CD14-positive monocyte (primary cell): Measurements from ENCODE around the gene ARSB. TPM values are rescaled to one million over a fixed set of nuclear protein-coding genes. Genes with fewer than 3 reads are reported as not detected.

Source experiments
- DNase-seq, 3 donors: peaks; one replicate each; pipeline ENCODE4 v3.0.0-alpha.2; 2011 to 2022
- H2AFZ ChIP-seq: 2 replicates; pipeline ENCODE4 v1.6.0; 2012; ENCODE audit warnings: mild to moderate bottlenecking, low read depth, low read length, inconsistent platforms; ENCODE audit not compliant: insufficient read depth, poor library complexity, severe bottlenecking
- H3K27ac ChIP-seq, 2 donors: 1 replicate in 1 of 2; 2 replicates in 1 of 2; pipeline ENCODE4 v1.5.1; 2012 to 2013; ENCODE audit warnings: low read length in 2 of 2, control low read depth in 1 of 2, inconsistent platforms in 1 of 2, low read depth in 1 of 2, mild to moderate bottlenecking in 1 of 2
- H3K27me3 ChIP-seq, 2 donors: one replicate each; pipeline versions ENCODE4 v1.6.0 to v1.6.1; 2011 to 2013; ENCODE audit warnings: low read length in 2 of 2; ENCODE audit not compliant: control insufficient read depth in 2 of 2, insufficient read depth in 2 of 2
- H3K36me3 ChIP-seq, 2 donors: replicated peaks in 1 of 2; 1 replicate in 1 of 2; 2 replicates in 1 of 2; pipeline versions ENCODE4 v1.5.1 to v1.6.1; 2012 to 2013; ENCODE audit warnings: low read length in 2 of 2, control low read depth in 1 of 2, inconsistent platforms in 1 of 2, mild to moderate bottlenecking in 1 of 2; ENCODE audit not compliant: insufficient read depth in 2 of 2, control insufficient read depth in 1 of 2
- H3K4me1 ChIP-seq, 2 donors: 1 replicate in 1 of 2; 2 replicates in 1 of 2; pipeline versions ENCODE4 v1.5.1 to v1.6.1; 2012 to 2013; ENCODE audit warnings: low read length in 2 of 2, control low read depth in 1 of 2, inconsistent platforms in 1 of 2, mild to moderate bottlenecking in 1 of 2, moderate library complexity in 1 of 2; ENCODE audit not compliant: insufficient read depth in 2 of 2, control insufficient read depth in 1 of 2
- H3K4me2 ChIP-seq: replicated peaks from 2 replicates; pipeline ENCODE3; 2012; ENCODE audit warnings: low read length, moderate library complexity, mild to moderate bottlenecking; ENCODE audit not compliant: poor library complexity, severe bottlenecking; ENCODE audit errors: extremely low read depth
- H3K4me3 ChIP-seq, 3 experiments: fragments of 200-600 bp in 1 of 3; sonication (generic) in 1 of 3; replicated peaks in 1 of 3; 1 replicate in 2 of 3; 2 replicates in 1 of 3; pipeline ENCODE4 v1.5.1; 2011 to 2013; ENCODE audit warnings: low read length in 3 of 3, mild to moderate bottlenecking in 3 of 3, control low read depth in 2 of 3, low read depth in 2 of 3, inconsistent platforms in 1 of 3, moderate library complexity in 1 of 3
- H3K79me2 ChIP-seq: 2 replicates; pipeline ENCODE4 v1.6.0; 2012; ENCODE audit warnings: mild to moderate bottlenecking, control low read depth, inconsistent platforms, low read length, moderate library complexity; ENCODE audit not compliant: insufficient read depth
- H3K9ac ChIP-seq: 2 replicates; pipeline ENCODE4 v1.6.0; 2017; ENCODE audit warnings: low read length, mild to moderate bottlenecking; ENCODE audit not compliant: insufficient read depth, poor library complexity, severe bottlenecking
- H3K9me3 ChIP-seq, 2 donors: replicated peaks in 1 of 2; 1 replicate in 1 of 2; 2 replicates in 1 of 2; pipeline versions ENCODE4 v1.5.1 to v1.6.1; 2012 to 2013; ENCODE audit warnings: low read length in 2 of 2, control low read depth in 1 of 2; ENCODE audit not compliant: control insufficient read depth in 1 of 2, insufficient read depth in 1 of 2
- H4K20me1 ChIP-seq: 2 replicates; pipeline ENCODE4 v1.6.0; 2012; ENCODE audit warnings: mild to moderate bottlenecking, low read length, control low read depth, moderate library complexity; ENCODE audit not compliant: insufficient read depth
- H3K27ac Mint-ChIP-seq, 7 donors: one replicate each; pipeline ENCODE4 v1.8.0; 2020; ENCODE audit warnings: mild to moderate bottlenecking in 7 of 7, mixed read lengths in 7 of 7, moderate library complexity in 6 of 7, inconsistent platforms in 2 of 7
- H3K27me3 Mint-ChIP-seq, 3 donors: one replicate each; pipeline ENCODE4 v1.8.0; 2021 to 2022; ENCODE audit warnings: low read depth in 3 of 3, mild to moderate bottlenecking in 3 of 3, mixed read lengths in 3 of 3, moderate library complexity in 3 of 3, inconsistent platforms in 1 of 3
- H3K36me3 Mint-ChIP-seq, 2 donors: one replicate each; pipeline ENCODE4 v1.8.0; 2020; ENCODE audit warnings: mixed read lengths in 2 of 2, inconsistent platforms in 1 of 2, mild to moderate bottlenecking in 1 of 2
- H3K4me1 Mint-ChIP-seq: one replicate; pipeline ENCODE4 v1.8.0; 2020; ENCODE audit warnings: mild to moderate bottlenecking, mixed read lengths
- H3K4me3 Mint-ChIP-seq, 2 donors: one replicate each; pipeline ENCODE4 v1.8.0; 2020; ENCODE audit warnings: mild to moderate bottlenecking in 2 of 2, mixed read lengths in 2 of 2, moderate library complexity in 1 of 2
- H3K9me3 Mint-ChIP-seq, 7 donors: one replicate each; pipeline ENCODE4 v1.8.0; 2020 to 2022; ENCODE audit warnings: mixed read lengths in 7 of 7, mild to moderate bottlenecking in 6 of 7, moderate library complexity in 6 of 7, inconsistent platforms in 2 of 7
- CTCF ChIP-seq: fragments of 200-600 bp; IDR thresholded peaks from one replicate; pipeline ENCODE4 v1.8.0; 2022; ENCODE audit warnings: antibody characterized with exemption, mild to moderate bottlenecking
- WGBS: methylation state at CpG from one replicate; pipeline ENCODE4 v1.1.5; 2013; ENCODE audit warnings: missing lambda C conversion rate; ENCODE audit not compliant: insufficient coverage; 5-methylcytosine and 5-hydroxymethylcytosine counted together
- intact Hi-C, 2 donors: fragments of 100-400 bp; cut with micrococcal nuclease; formaldehyde crosslinking; loops; one replicate each; pipeline versions ENCODE4 v1.15.0 to v1.15.1; 2023
- polyA plus RNA-seq, 3 donors: library from polyadenylated mRNA; depleted of rRNA in 1 of 3; unstranded in 2 of 3; stranded (reverse) in 1 of 3; fragments of 300-500 nt in 2 of 3; fragments of >200 nt in 1 of 3; fragmentation: Illumina TruSeq in 2 of 3; gene quantifications; 1 replicate in 2 of 3; 2 replicates in 1 of 3; pipeline ENCODE4 v1.2.3, GENCODE V29; 2012 to 2021

The ARSB gene
- polyA plus RNA-seq, 3 donors = 18.0 to 28.7 (median 18.1) TPM

GRCh38 chr5:78803353-78803752, 181.8 kb downstream of the ARSB start:
- Histone ChIP-seq H3K9ac (no peak overlapping the region), H3K36me3 (peaks cover 2 to 11% of the 10 kb centered on the region in 2 donors), H3K27ac (no peak overlapping the region), H3K9me3 (peaks cover 4 to 7% of the 10 kb centered on the region in 2 donors), H3K4me1 (no peaks in the 10 kb centered on the region), H3K4me2 (no peak overlapping the region), H3K4me3 (no peak overlapping the region), H3K79me2 (no peaks in the 10 kb centered on the region), H4K20me1 (no peaks in the 10 kb centered on the region), H2AFZ (no peak overlapping the region), H3K27me3 (no peaks in the 10 kb centered on the region)
- Mint-ChIP-seq H3K4me1 (no peaks in the 10 kb centered on the region), H3K27me3 (no peaks in the 10 kb centered on the region), H3K27ac (no peak overlapping the region), H3K9me3 (peaks cover 0 to 15% (median 9%) of the 10 kb centered on the region in 7 donors), H3K4me3 (no peak overlapping the region), H3K36me3 (peaks cover 14 to 20% of the 10 kb centered on the region in 2 donors)
- no peak for TF ChIP-seq CTCF
- intact Hi-C loops = no loop called here
- no peak for DNase-seq
- WGBS = 100% methylated on average over 4 of the region's 6 CpGs

- Histone ChIP-seq H2AFZ (no peak overlapping the region), H3K36me3 (peaks cover 2 to 11% of the 10 kb centered on the region in 2 donors), H3K27me3 (no peaks in the 10 kb centered on the region), H3K9me3 (peaks cover 4 to 7% of the 10 kb centered on the region in 2 donors), H3K4me1 (no peaks in the 10 kb centered on the region), H3K4me3 (no peak overlapping the region), H3K9ac (no peak overlapping the region), H4K20me1 (no peaks in the 10 kb centered on the region), H3K4me2 (no peak overlapping the region), H3K79me2 (no peaks in the 10 kb centered on the region), H3K27ac (no peak overlapping the region)
- Mint-ChIP-seq H3K4me1 (no peaks in the 10 kb centered on the region), H3K27me3 (no peaks in the 10 kb centered on the region), H3K36me3 (peaks cover 19 to 25% of the 10 kb centered on the region in 2 donors), H3K4me3 (no peak overlapping the region), H3K27ac (peak overlapping the region in 1 of 7 donors; percentile 31), H3K9me3 (peaks cover 0 to 13% (median 9%) of the 10 kb centered on the region in 7 donors)
- no peak for TF ChIP-seq CTCF
- no peak for DNase-seq
- intact Hi-C loops = no loop called here
- WGBS = 94% methylated on average over 5 of the region's 8 CpGs
Measured at GRCh38 chr5:78801413-78801812, 183.7 kb downstream of the ARSB start.
